ENCODE results near the gene NTSR2.

NTSR2 gene

DNA sequence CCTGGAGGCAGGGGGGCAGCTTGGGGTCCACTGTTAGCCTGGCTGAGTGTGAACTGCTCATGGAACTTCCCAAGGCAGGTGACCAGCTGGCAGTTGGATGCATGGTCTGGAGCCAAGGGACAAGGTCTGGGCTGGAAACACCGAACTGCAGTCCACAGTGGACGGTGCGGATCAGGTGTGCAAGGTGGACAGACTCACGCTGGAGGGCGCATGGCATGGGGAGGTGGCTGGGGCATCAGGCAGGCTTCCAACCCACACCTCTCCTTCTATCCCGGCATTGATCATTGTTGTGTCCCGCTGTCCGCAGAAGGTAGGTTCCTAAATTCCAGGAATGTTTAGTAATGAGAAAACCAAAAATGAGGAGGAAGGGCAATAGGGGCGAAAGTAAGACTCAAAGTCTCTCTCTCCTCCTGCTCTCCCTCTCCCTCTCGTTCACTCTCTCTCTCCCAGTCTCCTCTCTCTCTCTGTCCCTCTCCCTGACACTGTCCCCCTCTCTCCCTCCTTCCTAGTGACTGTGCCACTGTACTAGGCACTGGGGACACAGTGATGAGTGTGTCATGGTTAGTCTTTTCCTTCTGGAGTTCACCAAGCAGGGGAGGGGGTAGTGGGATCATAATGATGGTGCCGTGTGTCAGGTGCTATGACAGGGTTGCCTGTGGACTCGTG, 46.1 kb upstream of the NTSR2 start:
- Histone ChIP-seq H3K79me1 (ENCODE audit: low read length) (no peaks in the 10 kb centered on the region), H3K56ac (ENCODE audit: low read length) (peak overlapping the region; percentile 3), H3K79me2 (ENCODE audit: control insufficient read depth, insufficient read depth, low read length) (no peaks in the 10 kb centered on the region), H3K9ac (ENCODE audit: low read length) (no peak overlapping the region), H3K4me3 (ENCODE audit: low read length) (no peak overlapping the region), H4K8ac (ENCODE audit: low read depth, low read length) (no peak overlapping the region), H3K36me3 (ENCODE audit: control insufficient read depth, insufficient read depth, low read length) (no peaks in the 10 kb centered on the region), H3K18ac (ENCODE audit: low read length) (no peak overlapping the region), H3K23ac (ENCODE audit: low read length) (no peak overlapping the region), H2BK15ac (replicated peaks; ENCODE audit: low read depth) (no peak overlapping the region), H2AK5ac (ENCODE audit: low read length) (peak overlapping the region; percentile 36), H3K4ac (ENCODE audit: low read depth, low read length) (no peak overlapping the region), H4K5ac (ENCODE audit: low read length) (no peak overlapping the region), H3K4me1 (ENCODE audit: control insufficient read depth, low read depth, low read length) (no peaks in the 10 kb centered on the region), H2BK5ac (ENCODE audit: low read length) (peak overlapping the region; percentile 6), H2BK120ac (ENCODE audit: low read depth, low read length) (no peak overlapping the region), H3K4me2 (ENCODE audit: low read length) (no peak overlapping the region), H3K27me3 (ENCODE audit: insufficient read depth, low read length, poor library complexity) (no peaks in the 10 kb centered on the region), H3K27ac (ENCODE audit: low read depth, low read length) (no peak overlapping the region)
- no peak for DNase-seq
- WGBS (ENCODE audit: extremely low coverage, insufficient coverage, low lambda C conversion rate) = no CpG with 5 or more reads among the region's 12 CpGs

DNA sequence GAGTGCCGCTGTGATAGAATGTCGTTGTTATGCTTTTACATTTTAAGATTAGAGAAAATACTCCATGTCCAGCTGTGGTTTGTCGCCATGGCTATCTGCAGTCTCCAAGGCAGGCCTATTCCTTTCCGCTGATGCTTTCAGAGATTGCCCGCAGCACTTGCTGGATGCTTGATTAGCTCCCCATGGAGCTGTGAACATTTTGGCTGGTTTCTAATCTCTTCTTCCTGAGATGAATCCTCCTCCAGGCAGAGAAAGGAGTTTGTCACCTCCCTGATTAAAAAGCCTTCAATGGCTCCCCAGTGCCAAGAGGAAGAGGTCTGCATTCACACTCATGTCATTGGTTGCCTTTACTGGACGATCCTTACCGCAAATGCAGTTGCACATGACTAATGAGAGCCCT, 43.8 kb upstream of the NTSR2 start:
- H3K27me3 ChIP-seq (ENCODE audit: insufficient read depth, low read length, poor library complexity) = no peaks in the 10 kb centered on the region
- H3K4me3 ChIP-seq (ENCODE audit: low read length) = no peak overlapping the region
- no peak overlapping the region for H2AK5ac ChIP-seq (ENCODE audit: low read length)
- H2BK120ac ChIP-seq (ENCODE audit: low read depth, low read length) = no peak overlapping the region
- H3K23ac ChIP-seq (ENCODE audit: low read length) = no peak overlapping the region
- WGBS (ENCODE audit: extremely low coverage, insufficient coverage, low lambda C conversion rate) = no CpG with 5 or more reads among the region's 7 CpGs
- no peaks in the 10 kb centered on the region for H3K79me1 ChIP-seq (ENCODE audit: low read length)
- no peak overlapping the region for H4K8ac ChIP-seq (ENCODE audit: low read depth, low read length)
- H2BK5ac ChIP-seq (ENCODE audit: low read length) = no peak overlapping the region
- no peak overlapping the region for H3K27ac ChIP-seq (ENCODE audit: low read depth, low read length)
- H4K5ac ChIP-seq (ENCODE audit: low read length) = no peak overlapping the region
- no peak overlapping the region for H3K56ac ChIP-seq (ENCODE audit: low read length)
- H3K4ac ChIP-seq (ENCODE audit: low read depth, low read length) = no peak overlapping the region
- peaks cover 2% of the 10 kb centered on the region for H3K4me1 ChIP-seq (ENCODE audit: control insufficient read depth, low read depth, low read length)
- H3K79me2 ChIP-seq (ENCODE audit: control insufficient read depth, insufficient read depth, low read length) = no peaks in the 10 kb centered on the region
- H3K4me2 ChIP-seq (ENCODE audit: low read length) = no peak overlapping the region
- DNase-seq = peak; percentile 95
- H3K18ac ChIP-seq (ENCODE audit: low read length) = no peak overlapping the region
- H3K36me3 ChIP-seq (ENCODE audit: control insufficient read depth, insufficient read depth, low read length) = no peaks in the 10 kb centered on the region
- H2BK15ac ChIP-seq (replicated peaks; ENCODE audit: low read depth) = no peak overlapping the region
- H3K9ac ChIP-seq (ENCODE audit: low read length) = no peak overlapping the region

DNA sequence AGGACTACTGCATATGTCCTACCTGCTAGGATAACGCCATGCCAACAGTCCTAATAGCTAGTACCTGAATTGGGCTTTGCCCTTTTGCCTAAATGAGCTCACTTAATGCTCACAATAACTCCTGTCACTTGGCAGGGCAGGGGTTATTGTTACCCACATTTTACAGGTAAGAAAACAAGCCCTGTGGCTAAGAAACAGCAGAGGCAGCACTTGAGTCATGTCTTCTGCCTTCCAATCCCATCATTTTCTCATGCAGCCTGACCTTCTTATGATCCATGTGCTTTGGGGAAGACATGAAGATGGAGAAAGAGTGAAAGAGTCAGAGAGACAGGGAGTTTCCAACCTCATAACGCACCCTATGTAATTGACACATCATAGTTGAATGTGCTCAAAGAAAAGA, 42.9 kb upstream of the NTSR2 start:
- no peak overlapping the region for H2BK5ac ChIP-seq (ENCODE audit: low read length)
- no peak overlapping the region for H3K4me2 ChIP-seq (ENCODE audit: low read length)
- no peak overlapping the region for H2BK15ac ChIP-seq (replicated peaks; ENCODE audit: low read depth)
- H3K79me1 ChIP-seq (ENCODE audit: low read length) = no peaks in the 10 kb centered on the region
- H3K4me3 ChIP-seq (ENCODE audit: low read length) = no peak overlapping the region
- peaks cover 2% of the 10 kb centered on the region for H3K4me1 ChIP-seq (ENCODE audit: control insufficient read depth, low read depth, low read length)
- no peak overlapping the region for H4K5ac ChIP-seq (ENCODE audit: low read length)
- no peak overlapping the region for H3K23ac ChIP-seq (ENCODE audit: low read length)
- H3K4ac ChIP-seq (ENCODE audit: low read depth, low read length) = no peak overlapping the region
- no peaks in the 10 kb centered on the region for H3K79me2 ChIP-seq (ENCODE audit: control insufficient read depth, insufficient read depth, low read length)
- no peak overlapping the region for H2BK120ac ChIP-seq (ENCODE audit: low read depth, low read length)
- H3K18ac ChIP-seq (ENCODE audit: low read length) = no peak overlapping the region
- no peak for DNase-seq
- peak overlapping the region; percentile 29 for H2AK5ac ChIP-seq (ENCODE audit: low read length)
- H3K27me3 ChIP-seq (ENCODE audit: insufficient read depth, low read length, poor library complexity) = no peaks in the 10 kb centered on the region
- no peak overlapping the region for H3K27ac ChIP-seq (ENCODE audit: low read depth, low read length)
- no CpG with 5 or more reads among the region's 2 CpGs for WGBS (ENCODE audit: extremely low coverage, insufficient coverage, low lambda C conversion rate)
- no peak overlapping the region for H4K8ac ChIP-seq (ENCODE audit: low read depth, low read length)
- peak overlapping the region; percentile 0 for H3K56ac ChIP-seq (ENCODE audit: low read length)
- H3K36me3 ChIP-seq (ENCODE audit: control insufficient read depth, insufficient read depth, low read length) = no peaks in the 10 kb centered on the region
- no peak overlapping the region for H3K9ac ChIP-seq (ENCODE audit: low read length)

DNA sequence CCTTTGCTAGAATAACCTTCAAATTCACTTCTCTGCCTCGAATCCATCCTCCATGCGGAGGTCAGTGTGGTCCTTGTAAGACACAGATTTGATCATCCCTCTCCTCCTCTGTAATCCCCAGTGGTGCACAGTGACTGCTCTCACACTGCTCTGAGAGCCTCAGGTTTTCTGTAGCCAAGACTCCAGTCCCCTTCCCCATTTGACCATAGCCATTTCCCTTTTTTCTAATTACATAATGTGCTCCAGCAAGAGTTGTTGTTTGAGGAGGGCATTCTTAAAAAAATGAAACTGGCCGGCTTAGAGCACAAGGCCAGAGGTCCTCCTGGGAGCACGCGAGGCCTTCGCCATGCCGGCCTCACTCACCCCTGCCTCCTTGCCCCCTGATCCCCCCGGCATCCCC, 41.8 kb upstream of the NTSR2 start:
- Histone ChIP-seq H3K4ac (ENCODE audit: low read depth, low read length) (no peak overlapping the region), H3K9ac (ENCODE audit: low read length) (no peak overlapping the region), H4K5ac (ENCODE audit: low read length) (no peak overlapping the region), H3K4me3 (ENCODE audit: low read length) (no peak overlapping the region), H3K56ac (ENCODE audit: low read length) (no peak overlapping the region), H3K36me3 (ENCODE audit: control insufficient read depth, insufficient read depth, low read length) (no peaks in the 10 kb centered on the region), H3K27me3 (ENCODE audit: insufficient read depth, low read length, poor library complexity) (no peaks in the 10 kb centered on the region), H3K79me2 (ENCODE audit: control insufficient read depth, insufficient read depth, low read length) (no peaks in the 10 kb centered on the region), H2BK120ac (ENCODE audit: low read depth, low read length) (no peak overlapping the region), H2AK5ac (ENCODE audit: low read length) (no peak overlapping the region), H2BK5ac (ENCODE audit: low read length) (no peak overlapping the region), H4K8ac (ENCODE audit: low read depth, low read length) (no peak overlapping the region), H3K79me1 (ENCODE audit: low read length) (no peaks in the 10 kb centered on the region), H2BK15ac (replicated peaks; ENCODE audit: low read depth) (no peak overlapping the region), H3K4me2 (ENCODE audit: low read length) (no peak overlapping the region), H3K23ac (ENCODE audit: low read length) (no peak overlapping the region), H3K4me1 (ENCODE audit: control insufficient read depth, low read depth, low read length) (peaks cover 2% of the 10 kb centered on the region), H3K27ac (ENCODE audit: low read depth, low read length) (no peak overlapping the region), H3K18ac (ENCODE audit: low read length) (no peak overlapping the region)
- no CpG with 5 or more reads among the region's 8 CpGs for WGBS (ENCODE audit: extremely low coverage, insufficient coverage, low lambda C conversion rate)
- DNase-seq = no peak

- H3K9ac ChIP-seq (ENCODE audit: low read length) = no peak overlapping the region
- DNase-seq = no peak
- peaks cover 2% of the 10 kb centered on the region for H3K4me1 ChIP-seq (ENCODE audit: control insufficient read depth, low read depth, low read length)
- H3K79me1 ChIP-seq (ENCODE audit: low read length) = no peaks in the 10 kb centered on the region
- H4K5ac ChIP-seq (ENCODE audit: low read length) = no peak overlapping the region
- H2BK15ac ChIP-seq (replicated peaks; ENCODE audit: low read depth) = no peak overlapping the region
- H3K23ac ChIP-seq (ENCODE audit: low read length) = no peak overlapping the region
- no CpG with 5 or more reads among the region's 1 CpG for WGBS (ENCODE audit: extremely low coverage, insufficient coverage, low lambda C conversion rate)
- H3K4ac ChIP-seq (ENCODE audit: low read depth, low read length) = no peak overlapping the region
- no peak overlapping the region for H2BK5ac ChIP-seq (ENCODE audit: low read length)
- no peaks in the 10 kb centered on the region for H3K27me3 ChIP-seq (ENCODE audit: insufficient read depth, low read length, poor library complexity)
- no peak overlapping the region for H3K18ac ChIP-seq (ENCODE audit: low read length)
- H3K56ac ChIP-seq (ENCODE audit: low read length) = no peak overlapping the region
- H3K4me3 ChIP-seq (ENCODE audit: low read length) = no peak overlapping the region
- H3K36me3 ChIP-seq (ENCODE audit: control insufficient read depth, insufficient read depth, low read length) = no peaks in the 10 kb centered on the region
- H4K8ac ChIP-seq (ENCODE audit: low read depth, low read length) = no peak overlapping the region
- no peak overlapping the region for H3K4me2 ChIP-seq (ENCODE audit: low read length)
- H2AK5ac ChIP-seq (ENCODE audit: low read length) = no peak overlapping the region
- H3K27ac ChIP-seq (ENCODE audit: low read depth, low read length) = no peak overlapping the region
- H2BK120ac ChIP-seq (ENCODE audit: low read depth, low read length) = no peak overlapping the region
- H3K79me2 ChIP-seq (ENCODE audit: control insufficient read depth, insufficient read depth, low read length) = no peaks in the 10 kb centered on the region
These were observed 41.3 kb upstream of the NTSR2 start for GRCh38 chr2:11711354-11711716.
